ENCODE measurements around the gene SEMA5B.

SEMA5B gene

GRCh38 chr3:123025642-123026521, 1.7 kb downstream of the SEMA5B start:
- Histone ChIP-seq H3K4me1 (ENCODE audit: insufficient read depth, insufficient read length) (peaks cover 7% of the 10 kb centered on the region), H3K27me3 (ENCODE audit: insufficient read depth, insufficient read length) (peaks cover 51% of the 10 kb centered on the region), H3K9me3 (ENCODE audit: insufficient read depth, low read length) (no peaks in the 10 kb centered on the region), H3K4me3 (ENCODE audit: insufficient read length, low read depth) (peak overlapping the region; percentile 73), H3K36me3 (ENCODE audit: insufficient read depth, insufficient read length, low read length) (no peaks in the 10 kb centered on the region), H3K9ac (ENCODE audit: insufficient read length, low read depth) (peak overlapping the region; percentile 65)
- TF ChIP-seq YY1 (IDR thresholded peaks at IDR 0.05; ENCODE audit: insufficient read depth, insufficient read length), result no peak
- TF ChIP-seq ZNF274 (IDR thresholded peaks at IDR 0.05; ENCODE audit: low read depth, low read length), result no peak
- no peak for TF ChIP-seq SUZ12 (IDR thresholded peaks at IDR 0.05; ENCODE audit: extremely low read depth, insufficient read depth, insufficient read length)
- peak; percentile 66 for DNase-seq (ENCODE audit: low read depth, low spot score)

- Histone ChIP-seq H3K9me3 (ENCODE audit: insufficient read depth, low read length) (no peaks in the 10 kb centered on the region), H3K4me3 (ENCODE audit: insufficient read length, low read depth) (no peak overlapping the region), H3K4me1 (ENCODE audit: insufficient read depth, insufficient read length) (peaks cover 9% of the 10 kb centered on the region), H3K27me3 (ENCODE audit: insufficient read depth, insufficient read length) (peaks cover 35% of the 10 kb centered on the region), H3K9ac (ENCODE audit: insufficient read length, low read depth) (no peak overlapping the region), H3K36me3 (ENCODE audit: insufficient read depth, insufficient read length, low read length) (no peaks in the 10 kb centered on the region)
- no peak for DNase-seq (ENCODE audit: low read depth, low spot score)
- TF ChIP-seq SUZ12 (IDR thresholded peaks at IDR 0.05; ENCODE audit: extremely low read depth, insufficient read depth, insufficient read length), result no peak
- TF ChIP-seq YY1 (IDR thresholded peaks at IDR 0.05; ENCODE audit: insufficient read depth, insufficient read length), result no peak
- no peak for TF ChIP-seq ZNF274 (IDR thresholded peaks at IDR 0.05; ENCODE audit: low read depth, low read length)
Observed at GRCh38 chr3:123024056-123024455, 3.5 kb downstream of the SEMA5B start.

- Histone ChIP-seq H3K4me1 (ENCODE audit: insufficient read depth, insufficient read length) (peaks cover 9% of the 10 kb centered on the region), H3K9ac (ENCODE audit: insufficient read length, low read depth) (no peak overlapping the region), H3K4me3 (ENCODE audit: insufficient read length, low read depth) (no peak overlapping the region), H3K36me3 (ENCODE audit: insufficient read depth, insufficient read length, low read length) (no peaks in the 10 kb centered on the region), H3K9me3 (ENCODE audit: insufficient read depth, low read length) (no peaks in the 10 kb centered on the region), H3K27me3 (ENCODE audit: insufficient read depth, insufficient read length) (peaks cover 25% of the 10 kb centered on the region)
- TF ChIP-seq SUZ12 (IDR thresholded peaks at IDR 0.05; ENCODE audit: extremely low read depth, insufficient read depth, insufficient read length) (no peak), ZNF274 (IDR thresholded peaks at IDR 0.05; ENCODE audit: low read depth, low read length) (no peak), YY1 (IDR thresholded peaks at IDR 0.05; ENCODE audit: insufficient read depth, insufficient read length) (no peak)
- no peak for DNase-seq (ENCODE audit: low read depth, low spot score)
Observed at GRCh38 chr3:123021996-123022510, 5.5 kb downstream of the SEMA5B start.

DNA sequence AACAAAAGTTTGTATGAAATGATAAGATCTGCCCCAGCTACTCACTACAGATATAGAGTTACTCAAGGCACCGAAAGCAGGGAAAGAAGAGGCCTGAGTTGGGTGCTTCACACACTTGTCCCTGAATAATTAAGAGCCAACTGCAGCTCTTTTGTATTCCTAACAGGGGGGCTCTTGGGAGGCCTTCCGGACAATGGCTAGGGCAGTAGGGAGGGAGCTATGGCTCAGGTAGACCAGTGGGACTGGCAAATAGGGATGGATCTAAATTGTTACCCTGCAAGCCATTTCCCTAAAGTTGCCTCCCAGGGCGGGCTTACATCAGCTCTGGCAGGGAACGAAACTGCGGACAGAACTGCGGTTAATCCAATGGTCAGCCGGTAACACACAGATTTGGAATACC, 6.2 kb downstream of the SEMA5B start:
- Histone ChIP-seq H3K9ac (ENCODE audit: insufficient read length, low read depth) (no peak overlapping the region), H3K4me1 (ENCODE audit: insufficient read depth, insufficient read length) (peaks cover 9% of the 10 kb centered on the region), H3K36me3 (ENCODE audit: insufficient read depth, insufficient read length, low read length) (no peaks in the 10 kb centered on the region), H3K27me3 (ENCODE audit: insufficient read depth, insufficient read length) (peaks cover 18% of the 10 kb centered on the region), H3K4me3 (ENCODE audit: insufficient read length, low read depth) (no peak overlapping the region), H3K9me3 (ENCODE audit: insufficient read depth, low read length) (no peaks in the 10 kb centered on the region)
- TF ChIP-seq YY1 (IDR thresholded peaks at IDR 0.05; ENCODE audit: insufficient read depth, insufficient read length) (no peak), ZNF274 (IDR thresholded peaks at IDR 0.05; ENCODE audit: low read depth, low read length) (no peak), SUZ12 (IDR thresholded peaks at IDR 0.05; ENCODE audit: extremely low read depth, insufficient read depth, insufficient read length) (no peak)
- DNase-seq (ENCODE audit: low read depth, low spot score), result no peak

DNA sequence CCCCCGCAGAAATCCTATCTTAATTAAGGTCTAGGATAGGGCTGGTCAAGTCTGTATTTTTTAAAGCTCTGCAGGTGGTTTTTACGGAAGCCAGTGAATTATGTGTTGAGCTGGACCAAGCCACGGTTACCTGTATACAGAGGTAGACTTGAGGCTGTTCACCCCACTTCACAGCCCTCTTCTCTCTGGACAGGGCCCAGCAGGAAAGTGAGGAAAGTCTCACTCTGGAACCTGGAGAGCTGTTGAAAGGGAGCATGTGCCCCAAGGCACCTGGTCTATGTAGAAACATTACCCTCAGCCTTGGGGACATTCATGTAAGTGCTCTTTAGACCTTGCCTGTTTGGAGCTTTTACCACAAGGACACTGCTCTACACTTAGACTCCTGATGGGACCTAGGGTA, 6.9 kb downstream of the SEMA5B start:
- Histone ChIP-seq H3K4me3 (ENCODE audit: insufficient read length, low read depth) (no peak overlapping the region), H3K9ac (ENCODE audit: insufficient read length, low read depth) (no peak overlapping the region), H3K4me1 (ENCODE audit: insufficient read depth, insufficient read length) (peaks cover 9% of the 10 kb centered on the region), H3K36me3 (ENCODE audit: insufficient read depth, insufficient read length, low read length) (no peaks in the 10 kb centered on the region), H3K9me3 (ENCODE audit: insufficient read depth, low read length) (no peaks in the 10 kb centered on the region), H3K27me3 (ENCODE audit: insufficient read depth, insufficient read length) (peaks cover 14% of the 10 kb centered on the region)
- TF ChIP-seq SUZ12 (IDR thresholded peaks at IDR 0.05; ENCODE audit: extremely low read depth, insufficient read depth, insufficient read length), result no peak
- DNase-seq (ENCODE audit: low read depth, low spot score), result no peak

DNA sequence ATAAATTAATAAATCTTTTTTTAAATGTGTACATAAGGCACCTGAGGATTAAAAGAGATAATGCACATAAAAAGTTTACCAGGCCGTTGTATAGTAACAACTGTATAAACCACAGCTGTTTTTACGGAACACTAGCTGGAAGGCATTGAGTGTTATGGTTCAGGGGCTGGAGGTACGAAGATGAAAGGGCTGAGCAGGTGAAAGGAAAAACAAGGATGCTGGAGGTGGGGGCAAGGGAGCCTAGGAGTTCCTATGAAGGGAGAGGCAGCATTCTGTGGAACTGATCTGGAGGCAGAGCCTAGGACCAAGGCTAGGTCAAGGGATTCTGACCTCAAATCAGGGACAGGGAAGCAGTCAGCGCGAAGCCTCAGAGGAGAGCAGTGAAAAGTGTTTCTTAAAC, 8.0 kb downstream of the SEMA5B start:
- DNase-seq (ENCODE audit: low read depth, low spot score), result no peak
- Histone ChIP-seq H3K4me1 (ENCODE audit: insufficient read depth, insufficient read length) (peaks cover 9% of the 10 kb centered on the region), H3K27me3 (ENCODE audit: insufficient read depth, insufficient read length) (peaks cover 3% of the 10 kb centered on the region)

GRCh38 chr3:123019161-123019560, 8.4 kb downstream of the SEMA5B start:
- H3K4me3 ChIP-seq (ENCODE audit: insufficient read length, low read depth), result no peak overlapping the region
- no peak for DNase-seq (ENCODE audit: low read depth, low spot score)
- no peak for TF ChIP-seq SUZ12 (IDR thresholded peaks at IDR 0.05; ENCODE audit: extremely low read depth, insufficient read depth, insufficient read length)
- TF ChIP-seq ZNF274 (IDR thresholded peaks at IDR 0.05; ENCODE audit: low read depth, low read length), result no peak
- TF ChIP-seq YY1 (IDR thresholded peaks at IDR 0.05; ENCODE audit: insufficient read depth, insufficient read length), result no peak

More for the DNA sequence above, 8.0 kb downstream of the SEMA5B start:
- H3K4me3 ChIP-seq (ENCODE audit: insufficient read length, low read depth), result no peak overlapping the region
- H3K9ac ChIP-seq (ENCODE audit: insufficient read length, low read depth), result no peak overlapping the region
- no peaks in the 10 kb centered on the region for H3K9me3 ChIP-seq (ENCODE audit: insufficient read depth, low read length)
- no peaks in the 10 kb centered on the region for H3K36me3 ChIP-seq (ENCODE audit: insufficient read depth, insufficient read length, low read length)
- no peak for TF ChIP-seq YY1 (IDR thresholded peaks at IDR 0.05; ENCODE audit: insufficient read depth, insufficient read length)
- no peak for TF ChIP-seq ZNF274 (IDR thresholded peaks at IDR 0.05; ENCODE audit: low read depth, low read length)
- no peak for TF ChIP-seq SUZ12 (IDR thresholded peaks at IDR 0.05; ENCODE audit: extremely low read depth, insufficient read depth, insufficient read length)

More at GRCh38 chr3:123019161-123019560, 8.4 kb downstream of the SEMA5B start:
- no peaks in the 10 kb centered on the region for H3K9me3 ChIP-seq (ENCODE audit: insufficient read depth, low read length)
- no peaks in the 10 kb centered on the region for H3K27me3 ChIP-seq (ENCODE audit: insufficient read depth, insufficient read length)
- H3K9ac ChIP-seq (ENCODE audit: insufficient read length, low read depth), result no peak overlapping the region
- H3K36me3 ChIP-seq (ENCODE audit: insufficient read depth, insufficient read length, low read length), result no peaks in the 10 kb centered on the region
- H3K4me1 ChIP-seq (ENCODE audit: insufficient read depth, insufficient read length), result peaks cover 11% of the 10 kb centered on the region

Measured in NT2/D1 (cell line).